Activated CD4-positive, CD25-positive, alpha-beta regulatory T cell treated with anti-CD3 and anti-CD28 coated beads, Interleukin-2, amount 50 U/mL, for 24 hours (primary cell): Measurements from ENCODE around the gene FKTN.
"Not testable (repeated sequence)": the region's sequence is repeated elsewhere in the genome, so short reads cannot be mapped to it uniquely, and the experiment has no call there.

Experiments used
- ATAC-seq, 2 donors: fragments of 150-1000 bp; cut with Tn5 transposase; one replicate each; pipeline ENCODE4 v1.10.0; 2021; ENCODE audit warnings: mild to moderate bottlenecking in 1 of 2, moderate library complexity in 1 of 2

FKTN gene

DNA sequence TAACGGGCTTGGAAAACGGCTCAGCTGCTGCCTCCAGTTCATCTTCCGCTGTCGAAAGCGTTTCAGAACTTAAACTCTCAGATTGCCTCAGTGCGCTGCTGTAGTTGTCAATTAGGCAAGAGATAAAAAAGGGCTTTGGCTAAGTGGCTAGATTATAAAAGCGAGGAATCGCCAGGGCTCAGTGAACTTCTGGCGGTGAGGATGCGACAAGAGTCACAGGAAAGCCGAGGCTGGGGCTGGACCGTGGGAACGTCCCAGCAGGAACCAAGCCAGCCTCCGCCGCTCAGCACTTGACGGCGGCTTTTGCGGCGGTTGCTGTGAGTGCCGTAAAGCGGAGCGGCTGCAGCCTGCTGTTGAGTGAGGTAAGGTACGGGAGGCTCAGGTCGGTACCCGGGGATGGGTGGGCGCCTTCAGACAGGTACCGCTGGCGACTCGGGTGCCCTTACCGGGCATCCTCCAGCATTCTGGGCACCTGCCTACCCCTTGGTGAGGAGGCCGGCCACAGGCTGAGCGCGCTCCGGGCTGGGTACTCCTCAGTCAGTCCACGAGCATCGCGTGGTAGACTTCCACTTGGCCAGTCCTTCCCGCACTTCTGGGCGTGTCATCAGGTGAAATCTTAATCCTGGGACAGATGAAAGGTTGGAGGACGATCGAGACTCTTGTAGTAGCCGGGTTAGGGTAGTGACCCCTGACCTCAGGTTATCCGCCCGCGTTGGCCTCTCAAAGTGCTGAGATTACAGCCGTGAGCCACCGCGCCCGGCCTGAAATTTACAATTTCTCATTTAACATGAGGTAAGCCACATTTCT lies at the start of gene FKTN:
Gene FKTN, plus strand, starts transcription at position 328 of the 807 bp plus-strand sequence. CDS start 16,902 bp downstream, outside the sequence.
- ATAC-seq = peak; percentile 97 to 99

DNA sequence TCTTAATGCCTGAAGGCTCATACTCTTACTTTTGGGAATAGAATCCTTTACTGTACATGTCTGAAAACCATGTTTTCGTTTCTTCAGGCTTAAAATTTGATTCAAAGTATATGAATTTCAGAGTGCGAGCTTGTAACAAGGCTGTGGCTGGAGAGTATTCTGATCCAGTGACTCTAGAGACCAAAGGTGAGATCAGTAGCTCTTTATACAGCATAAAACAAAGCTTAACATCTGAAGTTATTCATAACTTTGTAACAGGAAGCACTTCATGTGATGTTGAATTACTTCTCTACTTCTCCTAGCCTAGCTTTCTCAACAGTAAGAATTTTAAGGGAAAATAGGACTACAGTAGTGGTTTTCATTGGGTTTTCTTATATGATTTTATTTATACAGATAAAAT lies 49.4 kb upstream of the FKTN start:
- no peak for ATAC-seq

DNA sequence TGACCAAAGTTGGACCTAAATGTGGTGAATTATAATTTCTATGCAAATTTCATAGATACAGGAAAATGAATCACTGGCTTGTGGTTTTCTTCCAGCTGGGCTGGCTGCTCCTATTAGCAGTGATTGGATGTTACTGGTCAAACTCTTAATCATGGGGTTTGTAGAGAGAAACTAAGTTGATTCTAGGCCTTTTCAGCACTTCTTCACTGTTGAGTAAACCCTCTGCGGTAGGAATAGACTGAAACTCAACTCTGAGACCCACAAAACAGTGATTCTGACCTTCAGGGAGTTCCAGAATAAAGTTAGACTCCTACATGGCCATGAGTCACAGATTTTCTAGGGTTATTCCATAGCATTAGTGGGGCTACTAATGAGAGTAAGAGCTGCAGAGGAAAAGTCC lies 47.9 kb upstream of the FKTN start:
- ATAC-seq = peak; percentile 67 to 76

DNA sequence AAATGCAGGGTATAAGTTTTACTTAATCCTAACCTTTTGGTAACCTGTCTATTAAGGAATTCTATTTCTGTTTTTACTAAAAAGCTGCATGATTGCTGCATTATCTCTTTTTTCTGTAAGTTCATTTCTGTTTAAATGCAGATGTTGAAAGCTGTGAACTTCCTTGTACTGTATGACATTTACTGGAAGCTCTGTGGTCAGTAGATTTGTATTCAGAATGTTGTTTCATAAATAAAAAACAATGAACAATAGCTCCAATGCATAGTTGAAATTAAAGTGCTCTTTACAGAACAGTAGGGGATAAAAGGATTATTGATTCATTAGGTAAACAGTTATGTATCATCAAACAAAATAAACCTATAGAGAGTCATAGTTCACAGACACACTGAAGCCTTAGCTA lies 46.5 kb upstream of the FKTN start:
- no peak for ATAC-seq

DNA sequence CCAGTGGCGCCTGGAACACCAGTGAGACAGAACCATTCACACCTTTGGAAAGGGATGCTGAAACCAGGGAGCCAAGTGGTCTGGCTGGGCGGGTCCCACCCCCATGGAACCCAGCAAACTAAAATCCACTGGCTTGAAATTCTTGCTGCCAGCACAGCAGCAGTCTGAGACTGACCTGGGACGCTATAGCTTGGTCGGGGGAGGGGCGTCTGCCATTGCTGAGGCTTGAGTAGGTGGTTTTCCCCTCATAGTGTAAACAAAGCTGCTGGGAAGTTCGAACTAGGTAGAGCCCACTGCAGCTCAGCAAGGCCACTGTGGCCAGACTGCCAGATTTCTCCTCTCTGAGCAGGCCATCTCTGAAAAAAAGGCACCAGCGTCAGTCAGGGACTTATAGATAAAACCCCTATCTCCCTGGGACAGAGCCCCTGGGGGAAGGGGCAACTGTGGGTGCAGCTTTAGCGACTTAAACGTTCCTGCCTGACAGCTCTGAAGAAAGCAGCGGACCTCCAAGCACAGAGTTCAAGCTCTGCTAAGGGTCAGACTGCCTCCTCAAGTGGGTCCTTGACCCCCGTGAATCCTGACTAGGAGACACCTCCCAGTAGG lies 42.0 kb upstream of the FKTN start:
- ATAC-seq = no peak

DNA sequence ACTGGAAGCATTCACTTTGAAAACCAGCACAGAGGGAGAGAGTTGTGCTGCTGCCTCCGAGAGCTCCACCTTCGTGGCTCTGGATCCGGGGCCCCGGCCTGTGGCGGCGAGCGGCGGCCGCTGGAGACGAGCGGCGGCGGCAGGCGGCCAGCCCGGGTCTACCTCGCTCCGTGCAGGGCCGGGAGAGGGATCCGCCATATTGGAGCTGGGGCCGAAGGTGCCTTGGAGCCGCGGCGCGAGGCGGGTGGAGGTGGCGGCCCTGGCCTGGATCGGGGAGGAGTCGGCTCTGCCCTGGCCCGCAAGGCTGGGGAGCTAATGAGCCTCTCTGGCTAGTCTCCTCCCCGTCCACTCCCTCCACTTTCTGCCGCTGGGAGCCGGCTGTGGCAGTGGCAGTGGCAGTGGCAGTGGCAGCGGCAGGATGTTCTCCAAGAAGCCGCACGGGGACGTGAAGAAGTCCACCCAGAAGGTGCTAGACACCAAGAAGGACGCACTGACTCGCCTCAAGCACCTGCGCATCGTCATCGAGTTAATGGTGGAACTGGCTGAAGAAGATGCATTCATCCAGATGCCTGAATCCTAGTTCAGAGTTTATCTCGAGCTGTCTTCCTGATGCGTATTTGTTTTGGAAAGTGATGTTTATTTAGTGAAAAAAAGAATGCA lies 38.1 kb upstream of the FKTN start:
- peak; percentile 83 to 84 for ATAC-seq

DNA sequence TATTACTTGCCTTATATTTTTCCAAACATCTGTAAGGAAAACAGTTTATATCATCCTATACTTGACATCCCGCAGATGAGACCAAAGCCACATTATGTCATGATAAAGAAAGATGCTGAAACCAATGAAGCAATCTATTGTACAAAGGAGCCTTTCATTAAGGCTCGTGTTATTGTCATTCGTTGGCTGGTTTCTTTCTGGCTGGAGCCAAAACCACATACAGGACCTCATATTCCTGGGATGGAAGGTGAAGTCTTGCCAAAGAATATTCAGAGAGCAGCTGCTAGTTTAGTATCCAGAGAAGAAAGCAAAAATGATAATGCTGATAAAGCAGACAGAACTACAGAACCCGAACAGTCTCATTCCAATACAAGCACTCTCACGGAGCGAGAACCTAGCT lies 36.9 kb upstream of the FKTN start:
- not testable (repeated sequence) for ATAC-seq

DNA sequence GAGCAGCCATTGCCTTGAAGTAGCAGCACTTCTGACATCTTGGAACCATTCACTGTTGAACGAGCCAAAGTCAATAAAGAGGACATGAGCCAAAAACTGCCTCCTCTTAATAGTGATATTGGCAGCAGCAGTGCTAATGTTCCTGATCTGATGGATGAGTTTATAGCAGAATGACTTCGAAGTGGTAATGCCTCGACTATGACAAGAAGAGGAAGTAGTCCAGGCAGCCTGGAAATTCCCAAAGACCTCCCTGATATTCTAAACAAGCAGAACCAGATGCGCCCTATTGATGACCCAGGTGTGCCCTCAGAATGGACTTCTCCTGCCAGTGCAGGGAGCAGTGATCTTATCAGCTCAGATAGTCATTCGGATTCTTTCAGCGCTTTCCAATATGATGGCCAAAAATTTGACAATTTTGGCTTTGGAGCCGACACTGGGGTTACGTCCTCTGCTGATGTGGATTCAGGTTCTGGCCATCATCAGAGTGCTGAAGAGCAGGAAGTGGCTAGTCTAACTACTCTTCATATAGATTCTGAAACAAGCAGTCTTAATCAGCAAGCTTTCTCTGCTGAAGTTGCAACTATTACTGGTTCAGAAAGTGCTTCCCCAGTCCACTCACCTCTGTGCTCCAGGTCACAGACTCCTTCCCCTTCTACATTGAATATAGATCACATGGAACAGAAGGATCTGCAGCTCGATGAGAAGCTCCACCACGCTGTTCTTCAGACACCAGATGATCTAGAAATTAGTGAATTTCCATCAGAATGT lies 35.1 kb upstream of the FKTN start:
- ATAC-seq = not testable (repeated sequence)

DNA sequence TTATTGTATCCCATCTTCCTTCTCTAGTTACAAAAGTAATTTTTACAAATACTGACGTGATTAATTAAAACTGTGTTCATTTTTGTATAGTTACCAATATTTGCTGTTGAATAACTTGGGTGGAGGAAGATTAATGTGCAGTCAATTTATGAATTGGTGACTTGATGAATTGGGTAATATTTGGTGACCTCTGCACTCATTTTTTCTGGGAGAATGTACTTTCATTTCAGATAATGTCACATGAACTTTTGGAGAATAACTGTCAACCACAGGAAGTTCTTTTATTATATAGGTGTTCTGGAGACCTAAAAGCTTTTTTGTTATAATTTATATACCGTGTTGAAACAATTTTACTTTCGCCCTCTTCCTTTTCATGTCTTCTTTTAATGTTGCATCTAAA lies 26.4 kb upstream of the FKTN start:
- ATAC-seq = no peak

DNA sequence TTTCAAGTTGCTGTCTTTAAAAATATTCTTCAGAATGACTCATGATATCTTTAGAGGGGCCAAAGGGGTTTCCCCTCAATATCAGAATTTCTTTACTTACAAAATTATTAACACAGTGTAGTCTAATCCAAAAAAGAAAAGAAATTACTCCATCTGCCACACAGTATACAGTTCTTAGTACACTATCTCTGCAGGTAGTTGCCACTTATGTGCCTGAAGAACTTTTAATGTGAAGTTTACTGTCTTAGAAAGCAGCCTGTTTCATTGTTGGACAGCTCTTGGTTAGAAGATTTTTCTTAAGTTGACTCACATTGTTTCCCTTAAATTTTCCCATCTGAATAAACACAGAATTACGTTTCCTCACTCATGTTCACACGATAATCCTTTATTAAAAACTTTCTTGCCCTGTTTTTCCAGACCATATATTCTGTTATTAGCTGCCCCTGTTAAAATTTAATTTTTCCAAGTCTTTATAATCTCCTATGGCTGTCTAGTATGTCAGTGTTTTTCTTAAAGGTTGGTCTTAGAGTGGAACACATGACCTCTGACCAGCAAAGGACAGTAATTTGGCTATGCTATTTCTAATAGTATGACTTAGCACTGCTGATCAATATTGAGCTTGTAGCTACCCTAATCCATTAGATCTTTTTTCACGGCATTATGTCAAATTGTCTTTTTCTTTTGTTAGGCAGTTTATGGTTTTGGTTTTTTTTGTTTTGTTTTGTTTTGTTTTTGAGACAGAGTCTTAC lies 21.8 kb upstream of the FKTN start:
- peak in 1 of 2 donors; percentile 48 for ATAC-seq

DNA sequence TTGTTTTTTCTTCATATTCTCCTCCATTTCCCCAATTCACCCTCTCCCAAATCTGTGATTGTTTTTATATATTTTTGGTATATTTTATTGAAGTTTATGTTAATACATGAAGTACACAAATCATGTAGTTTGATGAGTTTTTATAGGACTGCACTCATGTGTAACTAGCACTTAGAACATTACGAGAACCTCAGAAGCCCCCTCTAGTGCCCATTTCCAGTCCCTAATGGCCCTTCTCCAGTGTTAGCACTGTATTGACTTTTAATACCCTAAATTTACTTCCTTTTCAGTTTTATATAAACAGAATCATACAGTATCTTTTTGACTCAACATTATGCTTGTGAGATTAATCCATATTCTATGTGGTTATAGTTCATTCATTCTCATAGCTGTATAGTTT lies 18.5 kb upstream of the FKTN start:
- ATAC-seq = no peak

DNA sequence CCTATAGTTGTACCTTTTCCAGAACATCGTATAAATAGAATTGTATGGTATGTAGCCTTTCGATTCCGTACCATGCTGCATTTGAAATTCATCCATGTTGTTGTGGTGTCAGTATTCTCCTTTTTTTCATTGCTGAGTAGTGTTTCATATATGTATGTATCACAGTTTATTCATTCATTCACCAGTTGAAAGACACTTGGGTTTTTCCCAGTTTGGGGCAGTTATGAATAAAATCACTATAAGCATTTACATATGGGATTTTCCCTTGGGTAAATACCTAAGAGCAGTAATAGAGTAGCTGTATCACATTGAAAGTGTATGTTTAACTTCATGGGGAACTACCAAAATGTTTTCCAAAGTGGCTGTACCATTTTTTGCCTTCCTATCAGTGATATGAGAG lies 16.1 kb upstream of the FKTN start:
- peak; percentile 96 to 98 for ATAC-seq

DNA sequence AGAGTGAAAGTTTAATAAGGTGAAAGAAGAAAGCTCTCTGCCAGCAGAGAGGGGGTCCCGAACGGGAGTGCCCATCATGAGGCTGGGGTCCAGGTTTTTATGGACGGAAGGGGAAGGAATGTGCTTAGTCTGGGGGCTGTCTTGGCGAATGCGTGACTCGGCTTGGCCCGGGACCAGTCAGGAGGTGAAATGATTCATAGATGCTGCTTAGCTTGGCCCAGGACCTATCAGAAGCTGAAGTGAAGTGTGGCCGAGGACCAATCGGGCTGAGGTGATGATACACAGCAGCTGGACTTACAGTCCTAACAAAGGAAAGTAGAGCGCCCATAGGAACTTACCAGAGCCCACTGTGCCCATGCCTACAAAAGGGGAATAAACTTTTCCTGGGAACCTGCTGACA lies 3.9 kb upstream of the FKTN start:
- ATAC-seq = no peak

DNA sequence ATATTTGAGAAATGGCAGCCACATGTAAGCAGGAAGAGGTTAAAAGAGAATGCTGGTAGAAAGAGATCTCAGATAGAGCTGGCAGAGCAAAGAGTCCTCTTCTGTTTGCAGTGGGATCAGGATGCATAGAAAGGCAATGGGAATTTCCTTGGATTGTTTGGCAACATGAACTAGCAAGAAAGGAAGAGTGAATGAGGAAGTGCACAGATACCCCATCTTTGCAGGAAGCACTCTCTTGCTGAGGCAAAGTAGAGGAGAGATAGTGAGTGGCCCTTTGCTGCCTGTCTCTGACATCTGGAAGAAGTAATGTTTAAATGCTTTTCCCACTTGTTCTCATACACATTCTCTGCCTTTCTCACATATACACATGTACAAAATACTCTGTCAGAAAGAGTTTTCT lies 14.5 kb downstream of the FKTN start:
- ATAC-seq = no peak

DNA sequence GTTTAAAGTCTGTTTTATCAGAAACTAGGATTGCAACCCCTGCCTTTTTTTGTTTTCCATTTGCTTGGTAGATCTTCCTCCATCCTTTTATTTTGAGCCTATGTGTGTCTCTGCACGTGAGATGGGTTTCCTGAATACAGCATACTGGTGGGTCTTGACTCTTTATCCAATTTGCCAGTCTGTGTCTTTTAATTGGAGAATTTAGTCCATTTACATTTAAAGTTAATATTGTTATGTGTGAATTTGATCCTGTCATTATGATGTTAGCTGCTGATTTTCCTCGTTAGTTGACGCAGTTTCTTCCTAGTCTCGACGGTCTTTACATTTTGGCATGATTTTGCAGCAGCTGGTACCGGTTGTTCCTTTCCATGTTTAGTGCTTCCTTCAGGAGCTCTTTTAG lies 22.0 kb downstream of the FKTN start:
- ATAC-seq = not testable (repeated sequence)

DNA sequence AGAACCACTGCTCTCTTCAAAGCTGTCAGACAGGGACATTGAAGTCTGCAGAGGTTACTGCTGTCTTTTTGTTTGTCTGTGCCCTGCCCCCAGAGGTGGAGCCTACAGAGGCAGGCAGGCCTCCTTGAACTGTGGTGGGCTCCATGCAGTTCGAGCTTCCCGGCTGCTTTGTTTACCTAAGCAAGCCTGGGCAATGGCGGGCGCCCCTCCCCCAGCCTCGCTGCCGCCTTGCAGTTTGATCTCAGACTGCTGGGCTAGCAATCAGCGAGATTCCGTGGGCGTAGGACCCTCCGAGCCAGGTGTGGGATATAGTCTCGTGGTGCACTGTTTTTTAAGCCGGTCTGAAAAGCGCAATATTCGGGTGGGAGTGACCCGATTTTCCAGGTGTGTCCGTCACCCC lies 23.6 kb downstream of the FKTN start:
- not testable (repeated sequence) for ATAC-seq

DNA sequence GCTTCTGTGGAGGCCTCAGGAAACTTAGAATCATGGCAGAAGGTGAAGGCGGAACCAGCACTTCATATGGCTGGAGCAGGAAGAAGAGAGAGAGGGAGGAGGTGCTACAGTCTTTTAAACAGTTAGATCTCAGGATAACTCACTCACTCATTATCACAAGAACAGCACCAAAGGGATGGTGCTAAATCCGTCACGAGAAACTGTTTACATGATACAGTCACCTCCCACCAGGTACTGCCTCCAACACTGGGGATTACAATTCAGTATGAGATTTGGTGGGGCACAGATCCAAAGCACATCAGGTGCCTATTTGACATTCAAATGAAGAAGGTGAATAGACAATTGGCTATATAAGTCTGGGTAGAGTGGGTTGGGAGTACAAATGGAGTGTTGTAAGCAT lies 35.2 kb downstream of the FKTN start:
- ATAC-seq = no peak

DNA sequence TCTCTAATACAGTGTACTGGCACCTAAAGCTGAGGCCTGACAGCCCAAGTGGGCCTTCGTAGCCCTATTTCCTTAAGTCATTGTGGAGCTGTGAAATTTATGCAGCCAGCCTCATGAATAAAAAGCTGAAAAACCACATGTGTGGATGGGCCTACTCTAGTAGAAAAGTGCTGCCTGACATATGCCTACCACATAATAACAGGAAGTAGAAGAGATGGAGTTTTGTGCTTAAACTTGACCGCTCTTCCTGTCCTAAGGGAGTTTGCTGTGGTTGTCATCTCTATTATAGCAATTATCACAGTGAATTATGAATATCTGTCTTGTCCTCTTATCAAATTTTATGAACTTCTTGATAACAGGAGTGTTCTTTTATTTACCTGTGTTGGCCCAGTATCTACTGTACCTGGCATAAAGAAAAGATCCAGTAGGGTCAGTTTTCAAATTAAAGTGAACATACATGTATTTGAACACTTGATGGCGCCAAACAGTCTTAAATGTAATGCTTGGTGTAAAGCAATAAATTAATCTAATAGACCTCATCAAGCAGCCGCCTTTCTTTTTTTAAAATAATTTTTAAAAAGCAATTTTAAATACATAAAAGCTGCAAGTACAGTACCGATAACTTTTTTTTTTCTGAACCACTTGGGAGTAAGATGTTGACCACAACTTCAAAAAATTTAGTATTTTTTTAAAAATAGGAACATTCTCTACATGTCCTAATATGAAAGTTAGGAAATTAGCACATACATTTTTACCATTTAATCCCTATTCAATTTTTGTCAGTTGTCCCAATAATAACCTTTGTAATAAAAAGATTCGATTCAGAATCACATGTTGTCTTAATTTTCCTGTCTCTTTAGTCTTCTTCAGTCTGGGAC lies 51.0 kb downstream of the FKTN start:
- no peak for ATAC-seq

DNA sequence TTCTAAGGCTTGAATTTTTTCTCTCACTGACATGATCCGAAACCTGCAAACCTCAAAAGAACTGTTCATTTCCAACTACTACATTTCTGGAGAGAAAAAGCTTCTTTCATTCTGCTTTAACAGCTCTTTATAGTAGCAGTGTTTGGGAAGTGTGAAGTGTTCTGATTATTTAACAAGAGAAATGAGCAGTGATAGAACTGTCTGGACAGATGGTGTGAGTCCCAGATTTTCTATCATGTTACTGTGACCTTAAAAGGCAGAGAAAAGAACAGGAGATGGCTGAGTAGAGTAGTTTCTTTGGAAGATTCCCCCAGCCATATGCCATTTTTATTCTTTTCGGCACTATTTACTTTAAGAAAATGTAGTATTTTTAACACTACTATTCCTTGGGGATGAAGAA lies 63.1 kb downstream of the FKTN start:
- no peak for ATAC-seq

DNA sequence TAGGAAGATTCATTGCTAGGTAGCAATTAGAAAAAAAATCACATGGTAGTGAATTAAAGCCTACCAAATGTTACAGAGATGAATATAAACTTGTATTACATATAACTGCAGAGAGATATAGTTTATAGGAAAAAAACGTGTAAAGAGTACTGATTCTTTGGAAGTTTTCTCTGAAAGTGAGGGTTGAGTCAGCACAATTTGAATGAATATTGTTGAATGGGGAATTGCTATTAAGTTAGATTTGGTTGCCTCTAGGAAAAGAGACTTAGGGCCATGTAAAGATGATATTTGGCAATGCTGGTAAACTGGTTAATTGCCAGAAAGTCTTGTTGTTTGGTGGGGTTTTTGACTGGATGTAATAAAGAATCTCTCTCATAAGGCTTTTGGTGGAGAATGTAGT lies 67.2 kb downstream of the FKTN start:
- ATAC-seq = no peak

DNA sequence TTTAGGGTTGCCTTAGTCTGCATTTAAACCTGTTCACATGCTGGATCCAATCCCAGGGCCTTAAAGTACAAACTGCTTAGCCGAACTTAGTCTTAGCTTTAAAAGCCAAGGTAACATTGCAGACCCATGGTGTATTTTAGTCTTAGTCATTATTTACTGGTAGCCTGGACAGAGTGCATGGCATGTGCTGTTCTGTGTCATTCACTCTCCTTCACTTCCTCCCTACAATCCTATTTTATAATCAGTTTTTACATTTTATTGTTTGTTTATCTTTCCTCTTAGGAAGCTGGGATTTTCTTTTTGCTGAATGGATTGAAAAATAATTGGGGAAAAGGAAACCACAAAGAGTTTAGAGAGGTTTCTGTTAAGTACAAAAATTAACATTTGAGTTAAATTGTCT lies 74.9 kb downstream of the FKTN start:
- no peak for ATAC-seq
